SH-SY5Y (cell line): ENCODE measurements around the gene FAM149A.

Experiments used
- GATA2 ChIP-seq: IDR thresholded peaks from 2 replicates; pipeline ENCODE4 v1.6.1; 2011; ENCODE audit warnings: mild to moderate bottlenecking, low read depth, low read length
- GATA3 ChIP-seq: IDR thresholded peaks from 2 replicates; pipeline ENCODE4 v1.6.1; 2011; ENCODE audit warnings: low read depth, mild to moderate bottlenecking, low read length, moderate library complexity

- no peak for TF ChIP-seq GATA2
- no peak for TF ChIP-seq GATA3
Observed at GRCh38 chr4:186172546-186172945, 68.0 kb downstream of the FAM149A start.
